ENCODE measurements around the gene NOC2L.
"Not testable (repeated sequence)": the region's sequence is repeated elsewhere in the genome, so short reads cannot be mapped to it uniquely, and the experiment has no call there.

NOC2L gene

GRCh38 chr1:897951-898350, 61.1 kb downstream of the NOC2L start:
- DNase-seq: not testable (repeated sequence)

- DNase-seq: no peak
These were observed 61.8 kb downstream of the NOC2L start for GRCh38 chr1:897226-897625.
